Fibroblast of pulmonary artery (primary cell): ENCODE measurements around the gene LARGE1.

Source experiments
- DNase-seq: peaks from one replicate; pipeline ENCODE4 v3.0.0-alpha.2; 2010; ENCODE audit warnings: low read depth
- H3K4me3 ChIP-seq: replicated peaks from 2 replicates; pipeline ENCODE4 v1.5.1; 2011; ENCODE audit warnings: low read depth, mild to moderate bottlenecking, control low read depth, low read length, moderate library complexity
- CTCF ChIP-seq: IDR thresholded peaks from 2 replicates; pipeline ENCODE4 v1.5.1; 2011; ENCODE audit warnings: mild to moderate bottlenecking, control low read depth, low read length, inconsistent platforms; ENCODE audit errors: missing control alignments

The LARGE1 gene

GRCh38 chr22:33906475-33906874, 13.8 kb downstream of the LARGE1 start:
- TF ChIP-seq CTCF, result no peak
- H3K4me3 ChIP-seq, result no peak overlapping the region
- no peak for DNase-seq

GRCh38 chr22:33903012-33903411, 17.3 kb downstream of the LARGE1 start:
- no peak for DNase-seq
- no peak overlapping the region for H3K4me3 ChIP-seq
- no peak for TF ChIP-seq CTCF

GRCh38 chr22:33902073-33902472, 18.2 kb downstream of the LARGE1 start:
- DNase-seq, result no peak
- no peak for TF ChIP-seq CTCF
- no peak overlapping the region for H3K4me3 ChIP-seq

- DNase-seq, result no peak
- no peak for TF ChIP-seq CTCF
Observed at GRCh38 chr22:33898121-33898520, 22.2 kb downstream of the LARGE1 start.

GRCh38 chr22:33897448-33897835, 22.8 kb downstream of the LARGE1 start:
- TF ChIP-seq CTCF, result no peak

More at GRCh38 chr22:33898121-33898520, 22.2 kb downstream of the LARGE1 start:
- no peak overlapping the region for H3K4me3 ChIP-seq

GRCh38 chr22:33896575-33897447, 23.5 kb downstream of the LARGE1 start:
- H3K4me3 ChIP-seq, result no peak overlapping the region
- TF ChIP-seq CTCF, result no peak
- peak; percentile 34 for DNase-seq

More at GRCh38 chr22:33897448-33897835, 22.8 kb downstream of the LARGE1 start:
- H3K4me3 ChIP-seq, result no peak overlapping the region
- DNase-seq, result no peak

- DNase-seq, result no peak
- H3K4me3 ChIP-seq, result no peak overlapping the region
- TF ChIP-seq CTCF, result no peak
Observed at GRCh38 chr22:33896154-33896553, 24.1 kb downstream of the LARGE1 start.
